NCI-H1105 treated with DMSO at 0.1 percent for 48 hours (cell line): Measurements from ENCODE around the gene LYPLA2.

ENCODE experiments used
- DNase-seq: peaks from one replicate; lab custom pipeline; 2025; lab: John Stamatoyannopoulos, UW

LYPLA2 gene

DNA sequence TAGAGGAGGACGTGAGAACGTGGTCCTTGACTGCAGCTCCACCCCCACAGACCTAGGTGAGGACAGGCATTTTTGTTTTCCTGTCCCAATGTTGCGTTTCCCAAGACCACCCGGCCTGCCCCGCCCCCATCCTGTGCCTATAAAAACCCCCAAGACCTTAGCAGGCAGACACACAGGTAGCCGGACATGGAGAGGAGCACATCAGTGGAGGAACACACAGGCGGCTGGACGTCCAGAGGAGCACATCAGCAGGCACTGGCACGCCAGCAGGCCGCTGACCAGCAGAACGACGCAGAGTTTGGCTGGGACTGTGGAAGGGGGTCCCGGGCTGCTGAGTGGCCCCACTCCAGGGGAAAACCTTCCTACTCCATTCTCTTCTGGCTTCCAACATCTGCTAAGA lies 47.0 kb downstream of the LYPLA2 start:
- no peak for DNase-seq

DNA sequence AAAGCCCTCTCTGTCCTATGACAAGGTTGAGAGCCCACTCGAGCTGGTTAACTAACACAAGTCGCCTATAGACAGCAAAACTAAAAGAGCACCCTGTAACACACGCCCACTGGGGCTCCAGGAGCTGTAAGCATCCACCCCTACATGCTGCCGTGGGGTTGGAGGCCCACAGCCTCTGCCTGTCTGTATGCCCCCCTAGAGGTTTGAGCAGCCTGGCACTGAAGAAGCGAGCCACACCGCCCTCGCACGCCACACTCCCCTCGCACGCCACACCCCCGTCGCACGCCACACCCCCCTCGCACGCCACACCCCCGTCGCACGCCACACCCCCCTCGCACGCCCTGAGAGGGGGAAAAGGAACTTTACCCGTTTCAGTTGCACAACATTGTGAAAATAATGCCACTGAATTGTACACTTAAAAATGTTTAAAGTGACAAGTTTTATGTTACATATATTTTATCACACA lies 47.5 kb downstream of the LYPLA2 start:
- DNase-seq: peak; percentile 63

DNA sequence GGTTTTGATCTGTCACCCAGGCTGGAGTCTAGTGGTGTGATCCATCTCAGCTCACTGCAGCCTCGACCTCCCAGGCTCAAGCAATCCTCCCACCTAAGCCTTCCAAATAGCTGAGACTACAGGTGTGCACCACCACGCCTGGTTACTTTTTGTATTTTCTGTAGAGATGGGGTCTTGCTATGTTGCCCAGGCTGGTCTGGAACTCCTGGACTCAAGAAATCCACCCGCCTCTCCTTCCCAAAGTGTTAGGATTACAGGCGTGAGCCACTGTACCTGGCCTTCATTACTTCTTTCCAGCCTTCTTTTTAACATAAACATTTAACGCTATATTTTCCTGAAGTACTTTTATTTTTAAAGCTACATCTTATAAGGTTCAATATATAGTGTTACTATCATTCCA lies 52.7 kb downstream of the LYPLA2 start:
- DNase-seq: no peak
